DND-41 (cell line): ENCODE results near the gene SLC28A3.

Experiments
- ATAC-seq: fragments of 200-7000 bp; cut with Tn5 transposase; 3 replicates; pipeline ENCODE4 v1.9.1; 2021; ENCODE audit warnings: low read depth; ENCODE audit not compliant: insufficient read depth
- DNase-seq: peaks from one replicate; pipeline ENCODE4 v3.0.0-alpha.2; 2020
- H2AFZ ChIP-seq: 2 replicates; pipeline ENCODE4 v1.6.0; 2012; ENCODE audit warnings: low read depth, low read length
- H3K27ac ChIP-seq: 2 replicates; pipeline ENCODE4 v1.5.1; 2012; ENCODE audit warnings: low read length, inconsistent platforms
- H3K27me3 ChIP-seq: fragments of 200-600 bp; sonication (generic); 2 replicates; pipeline ENCODE4 v1.6.0; 2012; ENCODE audit warnings: low read length, mild to moderate bottlenecking, inconsistent platforms; ENCODE audit not compliant: insufficient read depth, poor library complexity
- H3K36me3 ChIP-seq: 2 replicates; pipeline ENCODE4 v1.5.1; 2012; ENCODE audit warnings: low read length, inconsistent platforms; ENCODE audit not compliant: insufficient read depth
- H3K4me1 ChIP-seq: 2 replicates; pipeline ENCODE4 v1.5.1; 2012; ENCODE audit warnings: mild to moderate bottlenecking, low read length; ENCODE audit not compliant: insufficient read depth
- H3K4me2 ChIP-seq: 2 replicates; pipeline ENCODE4 v1.6.0; 2012; ENCODE audit warnings: mild to moderate bottlenecking, moderate library complexity, low read length, inconsistent platforms; ENCODE audit not compliant: insufficient read depth
- H3K4me3 ChIP-seq, 2 experiments: fragments of 200-600 bp in 1 of 2; shearing (Covaris generic) in 1 of 2; 2 replicates each; pipeline ENCODE4 v1.5.1; 2012 to 2016; ENCODE audit warnings: inconsistent platforms in 2 of 2, low read length in 2 of 2, mild to moderate bottlenecking in 2 of 2, low read depth in 1 of 2, moderate library complexity in 1 of 2
- H3K79me2 ChIP-seq: 2 replicates; pipeline ENCODE4 v1.6.0; 2012; ENCODE audit warnings: low read length, inconsistent platforms; ENCODE audit not compliant: insufficient read depth
- H3K9ac ChIP-seq: 2 replicates; pipeline ENCODE4 v1.6.0; 2012; ENCODE audit warnings: low read depth, mild to moderate bottlenecking, inconsistent platforms, low read length, moderate library complexity
- H3K9me3 ChIP-seq: 2 replicates; pipeline ENCODE4 v1.5.1; 2012; ENCODE audit warnings: low read length, moderate library complexity, mild to moderate bottlenecking, inconsistent platforms; ENCODE audit not compliant: insufficient read depth, severe bottlenecking
- H4K20me1 ChIP-seq: 2 replicates; pipeline ENCODE4 v1.6.0; 2012; ENCODE audit warnings: low read length; ENCODE audit not compliant: insufficient read depth
- EZH2 ChIP-seq: IDR thresholded peaks from 3 replicates; pipeline ENCODE4 v1.6.1; 2012; ENCODE audit warnings: borderline replicate concordance, low read depth, mild to moderate bottlenecking, moderate library complexity, low read length, inconsistent platforms; ENCODE audit not compliant: severe bottlenecking
- TF ChIP-seq, protein P1 (sequence below): IDR thresholded peaks from 2 replicates; pipeline ENCODE4 v1.5.1; 2012; ENCODE audit warnings: borderline replicate concordance, low read length, moderate library complexity, mild to moderate bottlenecking; ENCODE audit not compliant: poor library complexity, severe bottlenecking; ENCODE audit errors: extremely low read depth

The SLC28A3 gene

DNA sequence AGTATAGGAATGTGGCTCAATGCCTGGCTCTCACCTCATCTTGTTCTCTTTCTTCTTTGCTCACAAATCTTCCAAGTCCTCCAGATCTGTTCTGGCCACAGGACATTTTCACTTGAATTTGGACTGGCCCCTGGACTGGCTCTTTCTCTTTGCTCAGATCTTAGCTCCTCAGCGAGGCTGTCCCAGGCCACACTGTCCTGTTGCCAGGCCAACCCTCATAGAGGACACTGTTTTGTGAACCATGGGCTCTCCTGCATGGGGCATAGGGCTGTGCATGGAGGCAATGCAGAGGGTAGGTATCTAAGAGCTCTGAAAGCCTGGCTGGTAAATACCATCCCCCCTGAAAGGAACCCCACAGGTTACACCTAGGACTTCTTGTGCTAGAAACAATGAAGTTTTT lies 13.5 kb upstream of the SLC28A3 start:
- DNase-seq (no peak), ATAC-seq (no peak)
- Histone ChIP-seq H3K9ac (no peak overlapping the region), H3K27ac (no peak overlapping the region), H2AFZ (no peak overlapping the region), H3K4me1 (no peaks in the 10 kb centered on the region), H3K79me2 (no peaks in the 10 kb centered on the region), H3K4me3 (no peak overlapping the region), H3K27me3 (no peaks in the 10 kb centered on the region), H3K9me3 (no peaks in the 10 kb centered on the region), H4K20me1 (no peaks in the 10 kb centered on the region), H3K36me3 (no peaks in the 10 kb centered on the region), H3K4me2 (no peak overlapping the region)
- no peak for TF ChIP-seq EZH2
- TF ChIP-seq, protein P1, sequence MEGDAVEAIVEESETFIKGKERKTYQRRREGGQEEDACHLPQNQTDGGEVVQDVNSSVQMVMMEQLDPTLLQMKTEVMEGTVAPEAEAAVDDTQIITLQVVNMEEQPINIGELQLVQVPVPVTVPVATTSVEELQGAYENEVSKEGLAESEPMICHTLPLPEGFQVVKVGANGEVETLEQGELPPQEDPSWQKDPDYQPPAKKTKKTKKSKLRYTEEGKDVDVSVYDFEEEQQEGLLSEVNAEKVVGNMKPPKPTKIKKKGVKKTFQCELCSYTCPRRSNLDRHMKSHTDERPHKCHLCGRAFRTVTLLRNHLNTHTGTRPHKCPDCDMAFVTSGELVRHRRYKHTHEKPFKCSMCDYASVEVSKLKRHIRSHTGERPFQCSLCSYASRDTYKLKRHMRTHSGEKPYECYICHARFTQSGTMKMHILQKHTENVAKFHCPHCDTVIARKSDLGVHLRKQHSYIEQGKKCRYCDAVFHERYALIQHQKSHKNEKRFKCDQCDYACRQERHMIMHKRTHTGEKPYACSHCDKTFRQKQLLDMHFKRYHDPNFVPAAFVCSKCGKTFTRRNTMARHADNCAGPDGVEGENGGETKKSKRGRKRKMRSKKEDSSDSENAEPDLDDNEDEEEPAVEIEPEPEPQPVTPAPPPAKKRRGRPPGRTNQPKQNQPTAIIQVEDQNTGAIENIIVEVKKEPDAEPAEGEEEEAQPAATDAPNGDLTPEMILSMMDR = no peak

DNA sequence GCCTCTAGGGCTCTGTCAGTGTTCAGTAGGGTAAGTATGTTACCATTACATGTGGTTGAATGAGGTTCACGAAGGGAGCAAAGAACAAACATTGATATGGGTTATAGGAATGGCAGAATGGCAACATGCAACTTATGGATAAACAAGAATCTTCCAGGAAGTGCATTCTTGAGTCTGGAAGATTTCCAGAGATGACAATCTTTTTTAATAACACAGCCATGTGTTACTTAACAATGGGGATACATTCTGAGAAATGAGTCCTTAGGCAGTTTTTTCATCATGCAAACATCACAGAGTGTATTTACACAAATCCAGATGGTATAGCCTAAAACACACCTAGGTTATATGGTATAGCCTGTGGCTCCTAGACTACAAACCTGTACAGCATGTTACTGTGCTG lies 9.1 kb upstream of the SLC28A3 start:
- no peak overlapping the region for H3K4me3 ChIP-seq
- H3K9ac ChIP-seq = no peak overlapping the region
- no peak overlapping the region for H3K4me2 ChIP-seq
- no peaks in the 10 kb centered on the region for H3K27me3 ChIP-seq
- H2AFZ ChIP-seq = no peak overlapping the region
- TF ChIP-seq, protein P1 = no peak
- no peak for TF ChIP-seq EZH2
- no peaks in the 10 kb centered on the region for H3K4me1 ChIP-seq
- DNase-seq = no peak
- no peaks in the 10 kb centered on the region for H4K20me1 ChIP-seq
- no peaks in the 10 kb centered on the region for H3K36me3 ChIP-seq
- H3K9me3 ChIP-seq = no peaks in the 10 kb centered on the region
- no peaks in the 10 kb centered on the region for H3K79me2 ChIP-seq
- no peak overlapping the region for H3K27ac ChIP-seq
- ATAC-seq = no peak

DNA sequence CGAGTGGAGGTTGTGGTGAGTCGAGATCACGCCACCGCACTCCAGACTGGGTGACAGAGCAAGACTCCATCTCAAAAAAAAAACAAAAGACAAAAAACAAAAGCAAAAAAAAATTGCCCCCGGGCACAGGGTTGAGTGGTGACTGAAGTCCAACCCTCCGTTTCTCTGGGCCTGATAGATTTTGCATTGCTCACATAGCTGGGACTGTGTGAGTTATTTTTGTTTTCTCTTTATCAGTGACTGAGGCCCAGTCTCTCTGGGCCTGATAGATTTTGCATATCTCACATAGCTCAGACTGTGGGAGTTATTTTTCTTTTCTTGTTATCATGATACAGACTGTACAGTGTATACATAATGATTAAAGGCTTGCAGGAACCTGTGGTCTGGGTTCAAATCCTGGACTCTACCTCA lies 2.6 kb upstream of the SLC28A3 start:
- Histone ChIP-seq H4K20me1 (no peaks in the 10 kb centered on the region), H3K4me3 (no peak overlapping the region), H3K36me3 (no peaks in the 10 kb centered on the region), H3K27ac (no peak overlapping the region), H2AFZ (no peak overlapping the region), H3K4me1 (no peaks in the 10 kb centered on the region), H3K9me3 (no peaks in the 10 kb centered on the region), H3K4me2 (no peak overlapping the region), H3K79me2 (no peaks in the 10 kb centered on the region), H3K9ac (no peak overlapping the region), H3K27me3 (no peaks in the 10 kb centered on the region)
- DNase-seq (no peak), ATAC-seq (no peak)
- TF ChIP-seq, protein P1 = no peak
- TF ChIP-seq EZH2 = no peak

DNA sequence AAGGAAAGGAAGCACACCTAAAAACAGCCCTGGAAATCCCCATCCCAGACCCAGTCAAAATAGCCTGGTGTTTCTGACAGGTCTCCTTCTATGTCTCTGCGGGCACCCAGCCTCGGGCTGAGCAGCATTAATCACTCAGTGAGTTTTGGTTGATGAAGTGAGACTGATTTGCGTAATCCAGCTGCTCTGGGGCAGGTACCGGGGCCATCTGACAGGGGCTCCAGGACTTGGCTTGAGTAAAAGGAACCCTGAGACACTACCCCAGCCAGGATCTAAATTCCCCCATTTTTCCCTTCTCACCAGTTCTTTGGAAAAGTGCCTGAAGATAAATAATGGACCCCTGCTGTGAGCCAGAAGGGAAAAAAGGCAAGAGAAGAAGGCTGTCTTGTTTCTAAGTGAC lies 596 bp downstream of the SLC28A3 start:
- no peak overlapping the region for H3K4me3 ChIP-seq
- H3K27ac ChIP-seq = no peak overlapping the region
- ATAC-seq (no peak), DNase-seq (no peak)
- no peak overlapping the region for H3K9ac ChIP-seq
- no peaks in the 10 kb centered on the region for H3K36me3 ChIP-seq
- H3K27me3 ChIP-seq = no peaks in the 10 kb centered on the region
- H3K79me2 ChIP-seq = no peaks in the 10 kb centered on the region
- H3K4me1 ChIP-seq = no peaks in the 10 kb centered on the region
- H2AFZ ChIP-seq = no peak overlapping the region
- H3K9me3 ChIP-seq = no peaks in the 10 kb centered on the region
- no peak for TF ChIP-seq EZH2
- TF ChIP-seq, protein P1 = no peak
- H3K4me2 ChIP-seq = no peak overlapping the region
- H4K20me1 ChIP-seq = no peaks in the 10 kb centered on the region
